GM18507 (cell line): ENCODE measurements around the gene C5AR2.
A peak's percentile ranks its signal among the peaks of the same experiment; 100 is the strongest.
"Not testable (repeated sequence)": the region's sequence is repeated elsewhere in the genome, so short reads cannot be mapped to it uniquely, and the experiment has no call there.

Source experiments
- DNase-seq: peaks from one replicate; pipeline ENCODE4 v3.0.0; 2011; ENCODE audit warnings: low read depth; ENCODE audit not compliant: insufficient read length; ENCODE audit errors: extremely low spot score
- FAIRE-seq: peaks from 2 replicates; lab custom pipeline; 2011; peaks lifted over from hg19 to GRCh38; lab: Jason Lieb, UNC

Gene C5AR2

GRCh38 chr19:47322058-47322457, 9.9 kb upstream of the C5AR2 start:
- FAIRE-seq: peak; percentile 64
- DNase-seq: no peak

GRCh38 chr19:47323409-47323808, 8.6 kb upstream of the C5AR2 start:
- DNase-seq: no peak
- FAIRE-seq: no peak

- no peak for FAIRE-seq
- DNase-seq: no peak
These were observed 8.1 kb upstream of the C5AR2 start for GRCh38 chr19:47323872-47324271.

- FAIRE-seq (no peak), DNase-seq (no peak)
These were observed 7.5 kb upstream of the C5AR2 start for GRCh38 chr19:47324502-47324901.

GRCh38 chr19:47330466-47330869, 1.5 kb upstream of the C5AR2 start:
- DNase-seq: no peak
- FAIRE-seq: no peak

GRCh38 chr19:47331490-47331889, 485 bp upstream of the C5AR2 start:
- DNase-seq (no peak), FAIRE-seq (no peak)

- not testable (repeated sequence) for FAIRE-seq
These were observed 5.1 kb downstream of the C5AR2 start for GRCh38 chr19:47336765-47337718.

GRCh38 chr19:47339196-47339880, 7.4 kb downstream of the C5AR2 start:
- FAIRE-seq: no peak

More at GRCh38 chr19:47336765-47337718, 5.1 kb downstream of the C5AR2 start:
- not testable (repeated sequence) for DNase-seq

GRCh38 chr19:47340477-47341208, 8.7 kb downstream of the C5AR2 start:
- no peak for DNase-seq
- FAIRE-seq: no peak

More at GRCh38 chr19:47339196-47339880, 7.4 kb downstream of the C5AR2 start:
- no peak for DNase-seq

GRCh38 chr19:47341734-47342133, 9.8 kb downstream of the C5AR2 start:
- no peak for DNase-seq
- FAIRE-seq: no peak

- FAIRE-seq (no peak), DNase-seq (no peak)
These were observed 11.3 kb downstream of the C5AR2 start for GRCh38 chr19:47343194-47343802.

- no peak for FAIRE-seq
These were observed 12.4 kb downstream of the C5AR2 start for GRCh38 chr19:47344425-47344824.

GRCh38 chr19:47346024-47346423, 14.0 kb downstream of the C5AR2 start:
- not testable (repeated sequence) for DNase-seq, FAIRE-seq

More at GRCh38 chr19:47344425-47344824, 12.4 kb downstream of the C5AR2 start:
- DNase-seq: no peak

GRCh38 chr19:47348819-47349795, 17.1 kb downstream of the C5AR2 start, which contains the start of gene DHX34:
Gene DHX34, plus strand, starts transcription at chr19:47349315. Its CDS starts 3,716 bp downstream, at chr19:47353031.
- DNase-seq (peak; percentile 99), FAIRE-seq (peak; percentile 98)

- FAIRE-seq: no peak
- no peak for DNase-seq
These were observed 18.7 kb downstream of the C5AR2 start for GRCh38 chr19:47350630-47351029.

GRCh38 chr19:47351548-47351947, 19.6 kb downstream of the C5AR2 start:
- DNase-seq (no peak), FAIRE-seq (peak; percentile 9)

- DNase-seq (no peak), FAIRE-seq (no peak)
These were observed 20.1 kb downstream of the C5AR2 start for GRCh38 chr19:47352095-47352494.

GRCh38 chr19:47353307-47353712, 21.3 kb downstream of the C5AR2 start:
- FAIRE-seq (no peak), DNase-seq (no peak)
